GM12875 (cell line): ENCODE results near the gene NOP53.

ENCODE experiments used
- H3K4me3 ChIP-seq: one replicate; pipeline ENCODE4 v1.5.1; 2011; ENCODE audit warnings: low read depth, low read length, control low read depth
- TF ChIP-seq, protein P1 (sequence below): IDR thresholded peaks from 2 replicates; pipeline ENCODE4 v1.5.1; 2011; ENCODE audit warnings: low read depth, mild to moderate bottlenecking, control low read depth, inconsistent platforms, low read length, moderate library complexity, borderline replicate concordance; ENCODE audit not compliant: insufficient read depth

Gene NOP53

DNA sequence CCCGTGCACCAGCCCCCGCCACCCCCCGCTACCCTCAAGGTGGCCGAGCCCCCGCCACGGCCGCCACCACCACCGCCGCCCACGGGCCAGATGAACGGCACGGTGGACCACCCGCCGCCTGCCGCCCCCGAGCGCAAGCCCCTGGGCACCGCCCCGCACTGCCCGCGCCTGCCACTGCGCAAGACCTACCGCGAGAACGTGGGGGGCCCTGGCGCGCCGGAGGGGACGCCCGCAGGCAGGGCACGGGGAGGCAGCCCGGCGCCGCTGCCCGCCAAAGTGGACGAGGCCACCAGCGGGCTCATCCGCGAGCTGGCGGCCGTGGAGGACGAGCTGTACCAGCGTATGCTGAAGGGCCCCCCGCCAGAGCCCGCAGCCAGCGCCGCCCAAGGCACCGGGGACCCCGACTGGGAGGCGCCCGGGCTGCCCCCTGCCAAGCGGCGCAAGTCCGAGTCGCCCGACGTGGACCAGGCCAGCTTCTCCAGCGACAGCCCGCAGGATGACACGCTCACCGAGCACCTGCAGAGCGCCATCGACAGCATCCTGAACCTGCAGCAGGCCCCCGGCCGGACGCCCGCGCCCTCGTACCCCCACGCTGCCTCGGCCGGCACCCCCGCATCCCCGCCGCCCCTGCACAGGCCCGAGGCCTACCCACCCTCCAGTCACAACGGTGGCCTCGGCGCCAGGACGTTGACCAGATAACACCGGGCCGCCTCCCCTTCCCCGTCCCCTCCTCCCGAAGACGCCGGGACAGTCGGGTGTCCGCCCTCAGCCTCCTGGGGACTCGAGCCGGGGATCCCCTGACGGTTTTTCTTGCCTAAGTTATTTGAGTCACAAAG, 43.4 kb upstream of the NOP53 start:
- TF ChIP-seq, protein P1, sequence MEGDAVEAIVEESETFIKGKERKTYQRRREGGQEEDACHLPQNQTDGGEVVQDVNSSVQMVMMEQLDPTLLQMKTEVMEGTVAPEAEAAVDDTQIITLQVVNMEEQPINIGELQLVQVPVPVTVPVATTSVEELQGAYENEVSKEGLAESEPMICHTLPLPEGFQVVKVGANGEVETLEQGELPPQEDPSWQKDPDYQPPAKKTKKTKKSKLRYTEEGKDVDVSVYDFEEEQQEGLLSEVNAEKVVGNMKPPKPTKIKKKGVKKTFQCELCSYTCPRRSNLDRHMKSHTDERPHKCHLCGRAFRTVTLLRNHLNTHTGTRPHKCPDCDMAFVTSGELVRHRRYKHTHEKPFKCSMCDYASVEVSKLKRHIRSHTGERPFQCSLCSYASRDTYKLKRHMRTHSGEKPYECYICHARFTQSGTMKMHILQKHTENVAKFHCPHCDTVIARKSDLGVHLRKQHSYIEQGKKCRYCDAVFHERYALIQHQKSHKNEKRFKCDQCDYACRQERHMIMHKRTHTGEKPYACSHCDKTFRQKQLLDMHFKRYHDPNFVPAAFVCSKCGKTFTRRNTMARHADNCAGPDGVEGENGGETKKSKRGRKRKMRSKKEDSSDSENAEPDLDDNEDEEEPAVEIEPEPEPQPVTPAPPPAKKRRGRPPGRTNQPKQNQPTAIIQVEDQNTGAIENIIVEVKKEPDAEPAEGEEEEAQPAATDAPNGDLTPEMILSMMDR = no peak
- H3K4me3 ChIP-seq = no peak overlapping the region

DNA sequence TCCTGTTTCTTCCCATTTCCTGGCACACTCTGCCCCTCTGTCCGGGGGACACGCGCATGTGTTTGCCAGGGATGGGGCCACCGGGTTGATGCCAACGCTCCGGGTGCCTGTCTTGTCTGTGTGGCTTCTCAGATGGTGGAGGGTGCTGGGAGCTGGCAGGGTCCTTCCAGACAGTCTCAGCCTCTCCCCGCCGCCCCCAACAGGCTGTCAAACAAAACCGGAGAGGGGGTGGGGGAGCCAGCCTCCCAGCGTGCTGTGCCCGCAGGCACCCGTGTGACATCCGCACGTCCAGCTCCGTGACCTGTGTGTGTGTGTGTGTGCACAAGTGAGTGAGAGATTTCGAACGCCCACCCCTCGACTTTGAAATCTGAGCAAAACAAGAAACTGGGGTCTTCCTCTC, 42.7 kb upstream of the NOP53 start:
- TF ChIP-seq, protein P1 = no peak
- no peak overlapping the region for H3K4me3 ChIP-seq

DNA sequence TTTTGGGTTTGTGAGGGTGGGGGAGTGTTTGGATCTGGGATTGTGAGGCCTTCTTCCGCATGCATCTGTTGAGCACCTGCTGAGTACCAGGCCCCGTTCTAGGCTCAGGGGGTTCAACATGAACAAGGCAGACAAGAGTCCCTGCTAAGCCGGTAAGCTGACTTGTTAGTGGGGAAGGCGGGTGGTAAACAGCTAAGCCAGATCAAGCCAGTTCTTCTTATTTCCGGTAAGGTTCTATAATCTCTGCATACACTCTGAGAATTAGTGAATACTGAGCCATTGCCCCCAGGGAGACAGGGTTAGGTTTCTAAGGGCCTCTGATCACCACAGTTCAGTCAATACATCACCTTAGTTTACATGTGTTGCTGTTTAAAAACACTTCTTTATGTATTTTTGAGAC, 42.0 kb upstream of the NOP53 start:
- no peak overlapping the region for H3K4me3 ChIP-seq
- TF ChIP-seq, protein P1 = no peak

DNA sequence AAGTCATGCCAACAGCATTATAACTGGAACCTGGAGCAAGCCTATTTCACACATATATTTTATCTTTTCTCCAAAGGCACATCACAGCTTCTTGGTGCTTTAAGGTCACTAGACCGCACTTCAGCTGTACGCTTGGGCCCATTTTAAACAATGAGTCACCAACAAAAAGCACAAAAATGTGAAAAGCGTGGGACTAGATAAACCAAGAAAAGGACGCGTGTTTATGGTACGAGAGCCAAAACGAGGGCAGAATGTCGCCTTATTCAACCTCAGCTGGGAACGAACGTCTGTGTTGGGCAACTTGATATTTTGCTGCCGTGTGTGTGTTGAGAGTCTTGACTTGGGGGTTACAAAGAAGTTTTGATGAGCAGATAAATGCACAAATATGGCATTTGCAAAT, 41.3 kb upstream of the NOP53 start:
- TF ChIP-seq, protein P1 = no peak
- no peak overlapping the region for H3K4me3 ChIP-seq

DNA sequence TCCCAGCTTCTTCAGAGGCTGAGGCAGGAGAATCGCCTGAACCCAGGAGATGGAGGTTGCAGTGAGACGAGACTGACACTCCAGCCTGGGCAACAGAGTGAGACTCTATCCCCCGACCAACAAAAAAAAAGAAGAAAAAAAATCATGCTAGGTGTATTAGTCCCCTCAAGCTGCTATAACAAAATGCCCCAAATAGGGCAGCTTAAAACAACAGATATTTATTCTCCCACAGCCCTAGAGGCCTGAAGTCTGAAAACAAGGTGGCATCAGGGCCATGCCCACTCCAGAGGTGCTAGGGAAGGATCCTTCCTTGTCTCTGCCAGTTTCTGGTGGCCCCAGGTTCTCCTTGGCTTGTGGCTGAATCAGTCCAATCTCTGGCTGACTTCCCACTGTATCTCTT, 40.7 kb upstream of the NOP53 start:
- H3K4me3 ChIP-seq = no peak overlapping the region
- TF ChIP-seq, protein P1 = no peak

DNA sequence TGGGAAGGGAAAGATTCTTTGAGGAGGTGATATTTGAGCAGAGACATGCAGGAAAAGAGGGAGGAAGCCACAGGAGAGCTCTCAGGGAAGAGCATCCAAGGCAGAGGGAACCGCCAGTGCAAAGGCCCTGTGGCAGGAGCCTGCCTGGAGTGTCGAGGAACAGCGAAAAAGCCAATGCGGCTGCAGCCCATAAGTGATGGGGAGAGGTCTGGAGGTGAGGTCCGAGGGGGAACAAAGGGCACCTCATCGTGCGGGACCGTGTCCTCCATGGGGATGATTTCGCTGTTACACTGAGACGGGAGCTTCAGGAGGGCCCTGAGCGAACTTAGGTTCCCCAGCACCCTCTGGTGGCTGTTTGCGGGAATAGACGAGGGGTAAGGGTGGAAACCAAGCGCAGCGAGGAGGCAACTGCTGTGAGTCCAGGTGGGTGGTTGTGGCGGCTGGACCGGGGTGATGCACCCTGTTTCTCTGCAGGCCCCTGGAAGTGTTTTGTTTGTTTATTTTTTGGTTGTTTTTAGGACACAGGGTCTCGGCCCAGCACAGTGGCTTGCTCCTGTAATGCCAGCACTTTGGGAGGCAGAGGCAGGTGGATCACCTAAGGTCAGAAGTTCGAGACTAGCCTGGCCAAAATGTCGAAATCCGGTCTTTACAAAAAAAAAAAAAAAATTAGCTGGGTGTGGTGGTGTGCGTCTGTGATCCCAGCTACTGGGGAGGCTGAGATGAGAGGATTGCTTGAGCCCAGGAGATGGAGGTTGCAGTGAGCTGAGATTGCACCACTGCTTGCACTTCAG, 38.0 kb upstream of the NOP53 start:
- TF ChIP-seq, protein P1 = peak; percentile 90
- no peak overlapping the region for H3K4me3 ChIP-seq

DNA sequence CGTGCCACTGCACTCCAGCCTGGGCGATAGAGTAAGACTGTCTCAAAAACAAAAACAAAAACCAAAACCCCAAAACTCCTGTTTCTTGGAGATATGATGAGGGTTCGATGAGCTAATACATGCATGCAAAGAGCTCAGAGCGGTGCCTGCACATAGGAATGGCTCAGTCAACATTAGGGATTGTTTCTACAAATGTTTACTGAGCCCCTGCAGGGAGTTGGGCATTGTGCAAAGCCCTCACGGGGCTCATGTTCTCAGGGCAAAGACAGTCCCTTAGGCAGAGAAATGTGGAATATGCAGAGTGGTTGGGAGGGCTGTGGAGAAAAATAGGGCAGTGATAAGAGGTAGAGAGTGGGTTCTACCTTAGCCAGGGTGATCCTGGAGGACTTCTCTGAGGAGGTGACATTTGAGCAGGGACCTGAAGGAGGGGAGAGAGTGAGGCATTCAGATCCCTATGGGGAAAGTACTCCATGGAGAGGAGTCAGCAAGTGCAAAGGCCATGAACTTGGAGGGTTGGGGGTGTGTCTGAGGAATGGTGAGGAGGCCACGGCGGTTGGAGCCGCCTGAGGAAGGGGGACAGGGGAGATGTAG, 33.6 kb upstream of the NOP53 start:
- no peak overlapping the region for H3K4me3 ChIP-seq
- TF ChIP-seq, protein P1 = no peak
